ENCODE measurements around the gene DRD2.

The DRD2 gene

DNA sequence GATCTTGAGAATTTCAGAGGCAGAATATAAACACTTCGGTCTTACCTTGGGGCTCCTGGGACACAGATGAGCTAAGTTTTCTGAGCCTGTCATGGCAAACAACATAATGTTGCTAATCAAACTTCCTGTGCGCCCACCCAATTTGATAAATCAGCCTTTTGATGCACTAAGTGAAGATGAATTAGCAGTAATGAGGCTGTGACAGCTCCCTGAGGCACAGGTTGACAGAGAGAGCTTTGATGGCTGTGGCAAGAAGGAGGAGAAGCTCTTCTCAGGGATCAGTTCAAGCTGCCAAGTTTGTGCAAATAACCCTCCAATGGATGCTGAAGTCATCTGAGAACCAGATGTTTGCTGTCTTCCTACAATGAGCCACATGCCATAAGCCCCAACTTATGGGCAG is 34.4 kb downstream of the DRD2 start:
- no peak for DNase-seq

DNA sequence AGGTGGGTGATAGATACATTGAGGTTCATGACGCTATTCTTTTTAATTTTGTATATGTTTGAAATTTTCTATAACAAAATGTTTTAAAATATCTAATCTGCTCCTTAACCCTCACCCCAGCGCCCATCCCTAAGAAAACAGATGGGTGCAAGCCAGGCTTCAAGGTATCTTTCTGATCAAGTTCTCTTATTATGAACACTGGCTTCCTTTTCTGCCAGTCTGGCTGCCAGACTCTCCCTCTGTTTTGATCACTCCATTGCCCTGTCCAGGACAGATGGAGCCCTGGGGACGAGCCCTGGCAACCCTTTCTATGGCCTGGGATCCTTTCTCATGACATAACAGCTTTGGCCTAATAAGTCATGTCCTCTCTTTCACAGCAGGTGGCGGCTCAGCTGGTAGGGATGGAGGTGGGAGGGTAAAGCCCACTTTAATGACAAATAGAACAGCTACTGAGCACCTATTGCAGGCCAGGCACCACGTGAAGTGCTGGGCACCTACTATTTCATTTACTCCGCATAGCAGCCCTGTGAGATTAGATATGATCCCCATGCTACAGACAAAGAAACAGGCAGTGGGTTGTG is 38.4 kb downstream of the DRD2 start:
- no peak for DNase-seq

DNA sequence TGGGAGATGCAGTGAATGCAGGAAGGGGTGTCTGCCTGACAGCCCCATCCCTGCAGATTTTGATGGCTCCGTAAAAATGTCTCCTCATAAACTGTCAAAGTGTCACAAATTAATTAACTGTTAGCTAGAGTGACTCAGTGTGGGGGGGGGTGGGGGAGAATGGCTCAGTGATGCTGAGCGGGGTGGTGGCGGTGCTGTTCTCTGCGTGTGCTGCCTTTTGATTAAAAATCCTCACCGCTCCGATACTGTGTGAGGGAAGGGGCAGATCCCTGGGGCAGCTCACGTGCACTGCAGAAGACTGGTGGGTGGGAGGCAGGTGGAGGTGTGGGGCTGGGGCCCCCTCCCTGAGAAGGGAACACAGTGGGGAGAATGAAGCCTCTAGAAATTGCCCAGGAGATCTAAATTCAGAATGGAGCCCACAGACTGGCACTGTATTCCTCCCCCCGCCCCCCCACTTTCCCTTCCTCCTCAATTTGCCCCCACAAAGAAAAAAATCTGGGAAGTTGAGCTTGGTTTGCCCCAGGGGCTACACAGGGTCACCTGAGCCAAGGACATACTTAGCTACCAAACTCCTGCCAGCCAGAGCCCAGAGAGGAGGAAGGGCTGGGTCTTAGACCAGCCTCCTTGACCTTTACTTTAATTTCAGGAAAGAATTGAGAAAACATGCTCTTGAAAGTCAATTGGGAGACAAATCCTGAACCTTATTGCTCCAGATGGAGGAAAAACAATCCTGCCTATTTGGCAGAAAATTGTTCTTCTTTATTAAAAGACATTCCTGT is 39.8 kb downstream of the DRD2 start:
- no peak for DNase-seq

- no peak for DNase-seq
Measured at GRCh38 chr11:113431746-113432145, 43.5 kb downstream of the DRD2 start.

DNA sequence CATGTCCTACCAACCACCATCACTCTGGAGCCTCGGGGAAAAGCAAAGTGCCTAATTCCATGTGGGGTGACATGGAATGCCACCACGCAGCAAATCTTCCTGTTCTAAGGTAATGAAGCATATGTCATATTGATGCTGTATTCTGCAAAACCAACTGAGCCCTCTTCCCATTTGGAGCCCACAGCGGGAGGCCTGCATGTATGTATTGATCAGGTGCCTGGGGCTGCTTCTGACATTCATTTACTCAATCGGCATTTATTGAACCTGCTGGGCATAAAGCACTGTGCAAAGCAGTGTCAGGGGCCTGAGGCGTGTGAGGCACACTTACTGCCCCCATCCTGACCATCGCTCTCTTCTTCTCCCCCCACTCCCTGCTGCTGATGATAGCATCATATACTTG is 48.5 kb downstream of the DRD2 start:
- no peak for DNase-seq

DNA sequence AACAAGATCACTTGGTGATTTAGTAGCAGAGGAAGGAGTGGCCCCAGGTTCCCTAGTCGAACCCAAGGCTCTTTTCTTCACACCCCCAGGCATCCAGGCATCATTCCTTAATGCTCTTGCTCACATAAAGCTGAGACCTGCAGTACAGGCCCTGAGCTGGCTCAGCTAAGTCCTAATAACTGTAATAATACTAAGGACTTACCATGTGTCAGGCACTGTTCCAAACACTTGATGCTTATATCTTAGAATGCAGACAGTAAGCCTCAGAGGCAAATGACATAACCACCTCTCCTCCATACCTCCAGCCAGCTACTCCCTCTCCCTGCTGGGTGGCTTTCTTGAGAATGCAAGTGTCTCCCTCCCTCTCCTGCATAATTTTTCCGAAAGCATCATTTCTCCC is 54.4 kb downstream of the DRD2 start:
- DNase-seq: no peak

GRCh38 chr11:113419454-113420003 is 55.7 kb downstream of the DRD2 start:
- no peak for DNase-seq

- DNase-seq: no peak
Measured at GRCh38 chr11:113417428-113417827, 57.8 kb downstream of the DRD2 start.

- no peak for DNase-seq
Measured at GRCh38 chr11:113415343-113415742, 59.9 kb downstream of the DRD2 start.

DNA sequence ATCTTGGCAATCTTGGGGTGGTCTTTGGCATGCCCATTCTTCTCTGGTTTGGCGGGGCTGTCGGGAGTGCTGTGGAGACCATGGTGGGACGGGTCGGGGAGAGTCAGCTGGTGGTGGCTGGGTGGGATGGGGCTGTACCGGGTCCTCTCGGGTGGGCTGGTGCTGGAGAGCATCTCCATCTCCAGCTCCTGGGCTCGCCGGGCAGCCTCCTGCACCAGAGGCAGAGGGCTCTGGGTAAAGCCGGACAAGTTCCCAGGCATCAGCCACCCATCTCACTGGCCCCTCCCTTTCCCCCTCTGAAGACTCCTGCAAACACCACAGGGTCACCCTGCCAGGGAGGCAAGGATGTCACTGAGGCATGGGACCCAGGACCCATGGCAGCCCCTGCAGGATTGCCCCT is 62.5 kb downstream of the DRD2 start:
- DNase-seq: no peak

GRCh38 chr11:113411536-113411935 is 63.7 kb downstream of the DRD2 start:
- no peak for DNase-seq

DNA sequence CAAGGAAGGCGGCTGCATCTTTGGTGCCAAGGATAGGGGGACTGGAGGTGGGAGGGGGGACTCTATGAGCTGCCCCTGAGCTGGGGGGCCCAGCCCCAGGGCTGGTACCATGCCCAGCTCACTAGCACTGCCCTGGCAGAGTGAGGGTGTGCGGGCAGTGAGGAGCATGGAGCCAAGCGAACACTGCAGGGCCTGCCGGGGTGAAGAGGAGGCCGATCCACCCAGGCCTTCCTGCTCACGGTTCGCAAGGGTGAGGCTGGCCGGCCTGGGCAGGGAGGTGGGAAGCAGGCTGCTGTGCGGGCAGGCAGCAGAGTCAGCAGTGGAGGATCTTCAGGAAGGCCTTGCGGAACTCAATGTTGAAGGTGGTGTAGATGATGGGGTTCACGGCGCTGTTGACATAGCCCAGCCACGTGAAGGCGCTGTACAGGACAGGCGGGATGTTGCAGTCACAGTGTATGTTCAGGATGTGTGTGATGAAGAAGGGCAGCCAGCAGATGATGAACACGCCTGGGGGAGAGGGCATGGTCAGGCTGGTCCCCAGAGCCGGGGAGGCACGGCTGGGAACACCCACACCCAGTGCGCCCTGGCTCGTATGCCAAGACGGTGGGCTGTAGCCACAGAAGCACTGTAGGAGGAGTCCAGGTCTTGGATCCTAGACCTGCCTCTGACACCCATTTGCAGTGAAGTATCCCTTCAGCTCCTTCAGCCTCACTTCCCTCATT is 64.6 kb downstream of the DRD2 start:
- no peak for DNase-seq

DNA sequence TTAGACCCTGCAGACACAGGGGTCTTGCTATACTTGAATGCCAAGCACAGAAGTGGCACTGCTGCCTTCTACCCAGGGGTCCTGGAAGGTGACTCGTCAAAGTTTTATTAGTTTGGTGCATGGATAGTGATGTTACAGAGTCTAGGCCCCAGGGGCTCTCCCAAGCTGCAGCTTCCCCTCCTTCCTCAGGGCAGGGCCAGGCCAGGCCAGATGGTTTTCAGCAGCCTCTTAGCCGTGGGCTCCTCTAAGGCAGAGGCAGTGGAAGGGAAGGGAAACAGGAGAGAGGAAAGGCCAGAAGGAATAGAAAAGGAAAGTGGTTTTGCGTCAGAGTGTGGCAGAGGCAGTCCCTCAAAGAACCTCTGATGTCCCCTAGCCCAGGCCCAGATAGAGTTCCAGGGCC is 65.7 kb downstream of the DRD2 start:
- no peak for DNase-seq

- no peak for DNase-seq
Measured at GRCh38 chr11:113408887-113409286, 66.3 kb downstream of the DRD2 start.

DNA sequence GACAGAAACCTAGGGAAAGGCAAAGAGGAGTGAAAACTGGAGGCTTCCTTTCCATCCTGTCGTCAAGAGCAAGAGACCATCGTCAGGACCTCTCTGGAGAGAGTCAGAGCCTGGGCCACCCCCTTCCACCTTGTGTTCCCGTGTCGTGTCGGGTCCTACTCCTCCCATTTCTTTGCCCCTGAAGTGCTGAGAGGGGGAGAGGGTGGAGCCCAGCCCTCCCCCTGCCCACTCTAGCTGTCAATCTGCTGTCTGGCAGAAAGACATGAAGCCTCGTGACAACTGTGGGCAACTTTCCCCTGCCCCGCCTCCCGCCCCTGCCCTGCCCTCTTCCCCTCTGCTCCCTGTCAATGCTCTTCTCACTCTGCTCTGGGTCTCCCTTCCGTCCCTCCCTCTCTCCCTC is 67.0 kb downstream of the DRD2 start:
- DNase-seq: no peak

GRCh38 chr11:113407163-113407562 is 68.0 kb downstream of the DRD2 start:
- DNase-seq: no peak

- DNase-seq: no peak
Measured at GRCh38 chr11:113405724-113406478, 69.3 kb downstream of the DRD2 start.

GRCh38 chr11:113404859-113405430 is 70.3 kb downstream of the DRD2 start:
- no peak for DNase-seq

DNA sequence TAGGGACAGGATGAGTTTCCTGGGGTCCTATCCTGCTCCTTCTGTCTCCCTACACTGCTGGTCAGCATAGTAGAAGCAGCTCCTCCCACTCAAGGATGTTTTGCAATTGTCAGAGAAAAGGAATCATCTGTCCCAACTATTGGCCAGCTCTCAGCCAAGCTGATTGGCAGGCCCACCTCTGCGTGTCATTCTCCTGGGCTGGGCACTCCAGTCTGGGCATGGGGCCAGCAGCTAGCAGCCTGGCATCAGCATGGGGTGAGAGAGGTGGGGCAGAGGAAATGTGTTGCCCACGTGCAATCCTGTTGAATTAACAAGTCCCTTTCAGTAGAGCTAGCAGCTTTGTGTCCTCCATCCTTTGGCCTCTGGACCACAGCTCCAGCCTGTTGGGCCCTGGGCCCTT is 73.5 kb downstream of the DRD2 start:
- no peak for DNase-seq

DNA sequence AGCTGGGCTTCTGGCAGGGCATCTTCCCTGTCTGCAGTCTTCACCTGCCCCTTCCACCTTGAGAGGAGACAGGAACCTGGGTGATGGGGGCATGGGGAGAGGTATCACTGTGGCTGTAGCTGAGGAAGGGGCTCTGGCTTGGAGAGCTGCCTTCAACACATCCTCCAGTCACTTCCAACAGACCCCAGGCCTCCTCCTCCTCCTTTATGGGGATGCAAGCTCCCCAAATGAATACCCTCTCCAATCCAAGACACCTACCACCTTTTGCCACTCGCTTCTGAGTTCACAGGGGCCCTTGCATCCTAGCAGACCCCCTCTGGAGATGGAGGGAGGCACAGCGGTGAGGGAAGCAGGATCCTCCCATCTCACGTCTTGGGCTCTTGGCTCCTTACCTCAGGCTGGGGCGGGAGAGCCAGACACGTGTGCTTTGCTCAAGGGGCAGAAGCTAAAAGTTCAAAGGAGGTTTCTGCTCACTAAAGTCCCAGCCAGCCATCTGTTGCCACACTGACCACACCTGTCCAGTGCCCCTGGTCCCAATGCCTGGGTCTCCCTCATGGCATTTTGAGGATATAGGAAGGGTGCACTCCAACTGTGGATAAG is 74.5 kb downstream of the DRD2 start:
- no peak for DNase-seq

DNA sequence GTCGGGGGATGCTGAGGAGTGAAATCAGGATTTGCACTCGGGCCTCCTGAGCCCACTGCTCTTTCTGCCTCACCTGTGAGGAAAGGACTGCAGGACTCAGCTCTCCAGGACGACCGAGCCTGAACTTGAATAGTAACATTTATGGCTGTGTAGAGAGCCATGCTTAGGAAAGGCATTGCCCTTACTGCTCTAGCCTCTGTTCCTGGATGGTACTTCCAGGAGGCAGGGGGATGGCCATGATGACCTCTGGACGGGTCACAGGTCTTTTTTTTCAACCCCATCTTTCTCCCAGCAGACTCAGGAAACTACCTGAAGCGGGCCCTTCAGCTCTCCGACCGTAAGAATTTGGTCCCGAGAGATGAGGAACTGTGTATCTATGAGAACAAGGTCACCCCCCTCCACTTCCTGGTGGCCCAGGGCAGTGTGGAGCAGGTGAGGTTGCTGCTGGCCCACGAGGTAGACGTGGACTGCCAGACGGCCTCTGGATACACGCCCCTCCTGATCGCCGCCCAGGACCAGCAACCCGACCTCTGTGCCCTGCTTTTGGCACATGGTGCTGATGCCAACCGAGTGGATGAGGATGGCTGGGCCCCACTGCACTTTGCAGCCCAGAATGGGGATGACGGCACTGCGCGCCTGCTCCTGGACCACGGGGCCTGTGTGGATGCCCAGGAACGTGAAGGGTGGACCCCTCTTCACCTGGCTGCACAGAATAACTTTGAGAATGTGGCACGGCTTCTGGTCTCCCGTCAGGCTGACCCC is 76.3 kb downstream of the DRD2 start:
- no peak for DNase-seq

GRCh38 chr11:113397821-113398220 is 77.4 kb downstream of the DRD2 start:
- no peak for DNase-seq
